Tibial artery (tissue), 4 donors: ENCODE results near the gene ADAMTS2.
A peak's percentile ranks its signal among the peaks of the same experiment; 100 is the strongest.

Experiments
- DNase-seq, 2 donors: peaks; one replicate each; pipeline ENCODE4 v3.0.0-alpha.2; 2019
- H3K27ac ChIP-seq, 2 donors: fragments of 200-600 bp; sonication (generic) in 1 of 2; 1 replicate in 1 of 2; 2 replicates in 1 of 2; pipeline ENCODE4 v1.5.1; 2018 to 2019; ENCODE audit warnings: mild to moderate bottlenecking in 1 of 2
- H3K27me3 ChIP-seq, 2 donors: fragments of 200-600 bp; sonication (generic) in 1 of 2; one replicate each; pipeline versions ENCODE4 v1.5.1 to v1.6.0; 2016 to 2019
- H3K36me3 ChIP-seq, 3 donors: fragments of 200-600 bp; sonication (generic) in 2 of 3; one replicate each; pipeline ENCODE4 v1.5.1; 2016 to 2019; ENCODE audit warnings: mild to moderate bottlenecking in 2 of 3
- H3K4me1 ChIP-seq, 4 donors: fragments of 200-600 bp; sonication (generic) in 2 of 4; 1 replicate in 3 of 4; 2 replicates in 1 of 4; pipeline ENCODE4 v1.5.1; 2016 to 2019
- H3K4me3 ChIP-seq, 2 donors: fragments of 200-600 bp; sonication (generic) in 1 of 2; 1 replicate in 1 of 2; 2 replicates in 1 of 2; pipeline ENCODE4 v1.5.1; 2018 to 2019; ENCODE audit warnings: mild to moderate bottlenecking in 2 of 2
- H3K9me3 ChIP-seq, 3 donors: fragments of 200-600 bp; sonication (generic) in 1 of 3; one replicate each; pipeline ENCODE4 v1.5.1; 2016 to 2019
- CTCF ChIP-seq, 2 experiments: fragments of 200-600 bp in 1 of 2; fragments of 450-650 bp in 1 of 2; IDR thresholded peaks; one replicate each; pipeline ENCODE4 v1.5.1; 2017 to 2019; ENCODE audit warnings: antibody characterized with exemption in 2 of 2, mild to moderate bottlenecking in 1 of 2, moderate library complexity in 1 of 2
- intact Hi-C: fragments of 100-400 bp; cut with DNase I; formaldehyde crosslinking; loops from one replicate; pipeline ENCODE4 v1.15.0; 2023; ENCODE audit warnings: low total_unique reads

Gene ADAMTS2

GRCh38 chr5:179192185-179192890, 152.9 kb downstream of the ADAMTS2 start:
- intact Hi-C loops = no loop called here
- peak in 1 of 2 donors; percentile 54 for DNase-seq
- no peak for TF ChIP-seq CTCF (IDR thresholded peaks at IDR 0.05)
- Histone ChIP-seq H3K9me3 (no peaks in the 10 kb centered on the region), H3K4me1 (peaks cover 0 to 3% (median 0%) of the 10 kb centered on the region in 4 donors), H3K36me3 (no peaks in the 10 kb centered on the region), H3K27ac (no peak overlapping the region), H3K4me3 (no peak overlapping the region), H3K27me3 (no peaks in the 10 kb centered on the region)

GRCh38 chr5:179191506-179192184, 153.6 kb downstream of the ADAMTS2 start:
- no peak for TF ChIP-seq CTCF (IDR thresholded peaks at IDR 0.05)
- no peaks in the 10 kb centered on the region for H3K27me3 ChIP-seq
- DNase-seq = peak in 1 of 2 donors; percentile 45
- no peak overlapping the region for H3K27ac ChIP-seq
- intact Hi-C loops = no loop called here
- no peaks in the 10 kb centered on the region for H3K9me3 ChIP-seq
- peaks cover 0 to 3% (median 0%) of the 10 kb centered on the region in 4 donors for H3K4me1 ChIP-seq
- H3K36me3 ChIP-seq = no peaks in the 10 kb centered on the region
- no peak overlapping the region for H3K4me3 ChIP-seq

GRCh38 chr5:179190851-179191505, 154.3 kb downstream of the ADAMTS2 start:
- no peak for TF ChIP-seq CTCF (IDR thresholded peaks at IDR 0.05)
- H3K4me1 ChIP-seq = no peaks in the 10 kb centered on the region
- DNase-seq = peak in 1 of 2 donors; percentile 63
- no peaks in the 10 kb centered on the region for H3K9me3 ChIP-seq
- no peak overlapping the region for H3K27ac ChIP-seq
- H3K4me3 ChIP-seq = no peak overlapping the region
- no peaks in the 10 kb centered on the region for H3K36me3 ChIP-seq
- H3K27me3 ChIP-seq = no peaks in the 10 kb centered on the region
- intact Hi-C loops = no loop called here

GRCh38 chr5:179188636-179189035, 156.6 kb downstream of the ADAMTS2 start:
- Histone ChIP-seq H3K27me3 (no peaks in the 10 kb centered on the region), H3K36me3 (no peaks in the 10 kb centered on the region), H3K9me3 (no peaks in the 10 kb centered on the region), H3K27ac (no peak overlapping the region), H3K4me1 (no peaks in the 10 kb centered on the region), H3K4me3 (no peak overlapping the region)
- no peak for DNase-seq
- TF ChIP-seq CTCF (IDR thresholded peaks at IDR 0.05) = no peak
- intact Hi-C loops = no loop called here

GRCh38 chr5:179187681-179188575, 157.3 kb downstream of the ADAMTS2 start:
- no peaks in the 10 kb centered on the region for H3K9me3 ChIP-seq
- intact Hi-C loops = no loop called here
- no peak for TF ChIP-seq CTCF (IDR thresholded peaks at IDR 0.05)
- no peak overlapping the region for H3K4me3 ChIP-seq
- no peak overlapping the region for H3K27ac ChIP-seq
- H3K27me3 ChIP-seq = no peaks in the 10 kb centered on the region
- no peak for DNase-seq
- H3K36me3 ChIP-seq = no peaks in the 10 kb centered on the region
- H3K4me1 ChIP-seq = no peaks in the 10 kb centered on the region
